ENCODE results near the gene BAIAP2L2.

DNA sequence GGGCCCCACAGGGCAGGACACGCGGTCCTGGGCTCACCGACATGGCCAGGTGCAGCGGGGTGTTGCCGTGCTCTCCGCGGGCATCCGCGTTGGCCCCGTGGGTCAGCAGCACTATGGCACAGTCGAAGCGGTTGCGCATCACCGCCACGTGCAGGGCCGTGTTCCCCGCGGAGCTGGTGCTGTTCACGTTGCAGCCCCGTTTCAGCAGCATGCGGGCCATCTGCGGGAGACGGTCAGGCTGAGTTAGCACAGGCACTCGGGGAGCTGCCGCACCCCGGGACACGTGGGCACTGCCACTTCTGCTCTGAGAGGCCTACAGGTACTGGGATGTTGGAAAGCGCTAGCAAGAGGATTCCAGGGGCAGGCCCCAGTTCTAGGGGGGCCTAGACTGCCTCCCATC, 22.3 kb upstream of the BAIAP2L2 start:
- TF ChIP-seq, protein P1, sequence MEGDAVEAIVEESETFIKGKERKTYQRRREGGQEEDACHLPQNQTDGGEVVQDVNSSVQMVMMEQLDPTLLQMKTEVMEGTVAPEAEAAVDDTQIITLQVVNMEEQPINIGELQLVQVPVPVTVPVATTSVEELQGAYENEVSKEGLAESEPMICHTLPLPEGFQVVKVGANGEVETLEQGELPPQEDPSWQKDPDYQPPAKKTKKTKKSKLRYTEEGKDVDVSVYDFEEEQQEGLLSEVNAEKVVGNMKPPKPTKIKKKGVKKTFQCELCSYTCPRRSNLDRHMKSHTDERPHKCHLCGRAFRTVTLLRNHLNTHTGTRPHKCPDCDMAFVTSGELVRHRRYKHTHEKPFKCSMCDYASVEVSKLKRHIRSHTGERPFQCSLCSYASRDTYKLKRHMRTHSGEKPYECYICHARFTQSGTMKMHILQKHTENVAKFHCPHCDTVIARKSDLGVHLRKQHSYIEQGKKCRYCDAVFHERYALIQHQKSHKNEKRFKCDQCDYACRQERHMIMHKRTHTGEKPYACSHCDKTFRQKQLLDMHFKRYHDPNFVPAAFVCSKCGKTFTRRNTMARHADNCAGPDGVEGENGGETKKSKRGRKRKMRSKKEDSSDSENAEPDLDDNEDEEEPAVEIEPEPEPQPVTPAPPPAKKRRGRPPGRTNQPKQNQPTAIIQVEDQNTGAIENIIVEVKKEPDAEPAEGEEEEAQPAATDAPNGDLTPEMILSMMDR (conservative IDR thresholded peaks at IDR 0.05 in 1 of 2, IDR thresholded peaks at IDR 0.05 in 1 of 2; ENCODE audit: extremely low read depth in 1 of 2, insufficient read depth in 1 of 2, low read depth in 1 of 2, low read length in 2 of 2) = no peak
- TF ChIP-seq EZH2 (IDR thresholded peaks at IDR 0.05; ENCODE audit: borderline replicate concordance, low read length) = no peak
